ENCODE results near the gene OMA1.
"Not testable (repeated sequence)": the region's sequence is repeated elsewhere in the genome, so short reads cannot be mapped to it uniquely, and the experiment has no call there.

The OMA1 gene

DNA sequence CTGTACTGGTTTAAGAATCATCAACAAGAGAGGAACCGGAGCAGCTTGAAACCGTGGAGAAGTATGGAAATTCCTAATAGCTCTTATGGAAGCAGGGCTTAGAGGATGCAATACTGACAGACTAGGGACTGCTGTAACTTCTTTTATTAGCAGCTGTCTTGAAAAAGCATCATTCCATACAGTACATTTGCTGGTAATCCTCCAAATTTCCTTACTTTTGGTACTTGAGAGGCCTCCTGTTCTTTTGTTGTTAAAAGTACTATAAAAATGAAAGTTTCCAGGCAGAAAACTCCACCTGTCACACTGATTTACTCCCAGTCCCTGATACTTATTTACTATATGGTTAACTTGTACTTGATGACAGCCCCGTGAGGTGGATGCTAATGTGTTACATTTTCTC is 7.7 kb downstream of the OMA1 start:
- no peak for TF ChIP-seq CTCF (IDR thresholded peaks at IDR 0.05; ENCODE audit: low read depth, low read length, poor library complexity, severe bottlenecking)
- TF ChIP-seq EZH2phosphoT487 (IDR thresholded peaks at IDR 0.05; ENCODE audit: borderline replicate concordance, low read length), result no peak
- H3K4me1 ChIP-seq (ENCODE audit: control insufficient read depth, low read length), result peaks cover 78% of the 10 kb centered on the region

GRCh38 chr1:58531842-58532241 is 14.7 kb downstream of the OMA1 start:
- H3K36me3 ChIP-seq (ENCODE audit: control insufficient read depth, low read length), result peaks cover 33% of the 10 kb centered on the region
- H3K4me1 ChIP-seq (ENCODE audit: control insufficient read depth, low read length), result peaks cover 96% of the 10 kb centered on the region
- peak overlapping the region; percentile 50 for H3K4me3 ChIP-seq (ENCODE audit: low read length)
- H3K27me3 ChIP-seq (ENCODE audit: control insufficient read depth, low read length); H3K9me2 ChIP-seq (replicated peaks; ENCODE audit: control insufficient read depth, low read length); H3K9me3 ChIP-seq (ENCODE audit: control insufficient read depth, insufficient read depth, low read length); H4K20me1 ChIP-seq (ENCODE audit: control insufficient read depth, insufficient read depth, low read depth, low read length): not testable (repeated sequence)
- peaks cover 32% of the 10 kb centered on the region for H3F3A ChIP-seq (ENCODE audit: control insufficient read depth, insufficient read depth)
- H3K4me2 ChIP-seq (ENCODE audit: low read length), result peak overlapping the region; percentile 68
- peak overlapping the region; percentile 95 for H3K27ac ChIP-seq (ENCODE audit: low read depth, low read length)
- peaks cover 16% of the 10 kb centered on the region; the same call in 1 of the 2 replicates for H3K79me2 ChIP-seq (ENCODE audit: control insufficient read depth, low read length)

More for the DNA sequence above, 7.7 kb downstream of the OMA1 start:
- no peaks in the 10 kb centered on the region for H3K27me3 ChIP-seq (ENCODE audit: control insufficient read depth, low read length)
- no peak overlapping the region for H3K4me2 ChIP-seq (ENCODE audit: low read length)
- no peak overlapping the region for H3K4me3 ChIP-seq (ENCODE audit: low read length)
- peaks cover 33% of the 10 kb centered on the region for H3K79me2 ChIP-seq (ENCODE audit: control insufficient read depth, low read length)
- H4K20me1 ChIP-seq (ENCODE audit: control insufficient read depth, insufficient read depth, low read depth, low read length), result no peaks in the 10 kb centered on the region
- no peak overlapping the region for H3K27ac ChIP-seq (ENCODE audit: low read depth, low read length)
- H3K9me3 ChIP-seq (ENCODE audit: control insufficient read depth, insufficient read depth, low read length), result no peaks in the 10 kb centered on the region
- H3K36me3 ChIP-seq (ENCODE audit: control insufficient read depth, low read length), result peaks cover 40% of the 10 kb centered on the region
- peaks cover 4% of the 10 kb centered on the region for H3F3A ChIP-seq (ENCODE audit: control insufficient read depth, insufficient read depth)
- no peaks in the 10 kb centered on the region for H3K9me2 ChIP-seq (replicated peaks; ENCODE audit: control insufficient read depth, low read length)

GRCh38 chr1:58529284-58529683 is 17.2 kb downstream of the OMA1 start:
- no peaks in the 10 kb centered on the region for H3K9me2 ChIP-seq (replicated peaks; ENCODE audit: control insufficient read depth, low read length)
- no peak overlapping the region for H3K4me3 ChIP-seq (ENCODE audit: low read length)
- H3K79me2 ChIP-seq (ENCODE audit: control insufficient read depth, low read length), result peaks cover 2% of the 10 kb centered on the region; the same call in 1 of the 2 replicates
- peak overlapping the region; percentile 98 for H3K27ac ChIP-seq (ENCODE audit: low read depth, low read length)
- no peaks in the 10 kb centered on the region for H4K20me1 ChIP-seq (ENCODE audit: control insufficient read depth, insufficient read depth, low read depth, low read length)
- H3K27me3 ChIP-seq (ENCODE audit: control insufficient read depth, low read length), result no peaks in the 10 kb centered on the region
- H3F3A ChIP-seq (ENCODE audit: control insufficient read depth, insufficient read depth), result peaks cover 44% of the 10 kb centered on the region
- H3K4me2 ChIP-seq (ENCODE audit: low read length), result peak overlapping the region; percentile 84
- no peak for TF ChIP-seq EZH2phosphoT487 (IDR thresholded peaks at IDR 0.05; ENCODE audit: borderline replicate concordance, low read length)
- TF ChIP-seq CTCF (IDR thresholded peaks at IDR 0.05; ENCODE audit: low read depth, low read length, poor library complexity, severe bottlenecking), result no peak
- H3K4me1 ChIP-seq (ENCODE audit: control insufficient read depth, low read length), result peaks cover 96% of the 10 kb centered on the region
- no peaks in the 10 kb centered on the region for H3K9me3 ChIP-seq (ENCODE audit: control insufficient read depth, insufficient read depth, low read length)
- H3K36me3 ChIP-seq (ENCODE audit: control insufficient read depth, low read length), result peaks cover 28% of the 10 kb centered on the region

GRCh38 chr1:58528518-58528917 is 18.0 kb downstream of the OMA1 start:
- Histone ChIP-seq H3K9me2 (replicated peaks; ENCODE audit: control insufficient read depth, low read length) (no peaks in the 10 kb centered on the region), H3K27ac (ENCODE audit: low read depth, low read length) (peak overlapping the region; percentile 98), H3F3A (ENCODE audit: control insufficient read depth, insufficient read depth) (peaks cover 37% of the 10 kb centered on the region), H3K36me3 (ENCODE audit: control insufficient read depth, low read length) (peaks cover 29% of the 10 kb centered on the region), H3K27me3 (ENCODE audit: control insufficient read depth, low read length) (no peaks in the 10 kb centered on the region), H3K79me2 (ENCODE audit: control insufficient read depth, low read length) (no peaks in the 10 kb centered on the region), H3K4me2 (ENCODE audit: low read length) (peak overlapping the region; percentile 84), H3K9me3 (ENCODE audit: control insufficient read depth, insufficient read depth, low read length) (no peaks in the 10 kb centered on the region), H4K20me1 (ENCODE audit: control insufficient read depth, insufficient read depth, low read depth, low read length) (no peaks in the 10 kb centered on the region), H3K4me3 (ENCODE audit: low read length) (peak overlapping the region; percentile 27), H3K4me1 (ENCODE audit: control insufficient read depth, low read length) (peaks cover 90% of the 10 kb centered on the region)
- TF ChIP-seq EZH2phosphoT487 (IDR thresholded peaks at IDR 0.05; ENCODE audit: borderline replicate concordance, low read length) (no peak), CTCF (IDR thresholded peaks at IDR 0.05; ENCODE audit: low read depth, low read length, poor library complexity, severe bottlenecking) (no peak)
